Neutrophil (primary cell): ENCODE data around the gene MED8.

Experiments used
- H3K27ac ChIP-seq: fragments of 200-600 bp; sonication (generic); 2 replicates; pipeline ENCODE4 v1.5.1; 2016; ENCODE audit warnings: mild to moderate bottlenecking, moderate library complexity
- H3K27me3 ChIP-seq: fragments of 200-600 bp; sonication (generic); 2 replicates; pipeline ENCODE4 v1.6.0; 2016; ENCODE audit warnings: mild to moderate bottlenecking
- H3K36me3 ChIP-seq: fragments of 200-600 bp; sonication (generic); 2 replicates; pipeline ENCODE4 v1.5.1; 2017
- H3K4me1 ChIP-seq, 2 experiments: fragments of 200-600 bp in 1 of 2; sonication (generic) in 1 of 2; 1 replicate in 1 of 2; 2 replicates in 1 of 2; pipeline versions ENCODE4 v1.5.1 to v1.6.1; 2013 to 2016; ENCODE audit warnings: low read depth in 1 of 2, low read length in 1 of 2, mild to moderate bottlenecking in 1 of 2, moderate library complexity in 1 of 2; ENCODE audit not compliant: control insufficient read depth in 1 of 2, insufficient read depth in 1 of 2
- H3K4me3 ChIP-seq, 2 experiments: fragments of 200-600 bp in 1 of 2; sonication (generic) in 1 of 2; 1 replicate in 1 of 2; 2 replicates in 1 of 2; pipeline ENCODE4 v1.5.1; 2013 to 2016; ENCODE audit warnings: low read depth in 1 of 2, low read length in 1 of 2, mild to moderate bottlenecking in 1 of 2, moderate library complexity in 1 of 2
- H3K9me3 ChIP-seq: fragments of 200-600 bp; sonication (generic); 2 replicates; pipeline ENCODE4 v1.5.1; 2016
- CTCF ChIP-seq: fragments of 200-600 bp; sonication (generic); IDR thresholded peaks from 2 replicates; pipeline ENCODE4 v1.5.1; 2016; ENCODE audit warnings: antibody characterized with exemption

Gene MED8

GRCh38 chr1:43338001-43338400 is 51.6 kb downstream of the MED8 start:
- Histone ChIP-seq H3K27ac (no peak overlapping the region), H3K9me3 (no peaks in the 10 kb centered on the region), H3K4me3 (no peak overlapping the region), H3K27me3 (no peaks in the 10 kb centered on the region), H3K4me1 (no peaks in the 10 kb centered on the region), H3K36me3 (no peaks in the 10 kb centered on the region)
- no peak for TF ChIP-seq CTCF

GRCh38 chr1:43337588-43337987 is 52.0 kb downstream of the MED8 start, which contains the start of gene MPL:
TSS of gene MPL (plus strand) at chr1:43337818. CDS start at chr1:43337849, 31 bp downstream.
- Histone ChIP-seq H3K9me3 (no peaks in the 10 kb centered on the region), H3K27ac (no peak within 1 kb of the TSS), H3K4me3 (no peak within 1 kb of the TSS), H3K27me3 (no peaks in the 10 kb centered on the region), H3K4me1 (no peaks in the 10 kb centered on the region), H3K36me3 (no peaks in the 10 kb centered on the region)
- TF ChIP-seq CTCF: no peak

- no peaks in the 10 kb centered on the region for H3K27me3 ChIP-seq
- no peaks in the 10 kb centered on the region for H3K9me3 ChIP-seq
- H3K36me3 ChIP-seq: no peaks in the 10 kb centered on the region
- no peaks in the 10 kb centered on the region for H3K4me1 ChIP-seq
- no peak for TF ChIP-seq CTCF
- H3K4me3 ChIP-seq: no peak overlapping the region
- no peak overlapping the region for H3K27ac ChIP-seq
Measured at GRCh38 chr1:43334453-43335205, 55.0 kb downstream of the MED8 start.
